GM19397 (cell line): Measurements from ENCODE around the gene MBD3L5.
"Not testable (repeated sequence)": the region's sequence is repeated elsewhere in the genome, so short reads cannot be mapped to it uniquely, and the experiment has no call there.

Source experiments
- ATAC-seq: cut with Tn5 transposase; IDR thresholded peaks from one replicate; pipeline ENCODE4 v1.9.1; 2021; ENCODE audit warnings: mild to moderate bottlenecking, moderate library complexity; ENCODE audit not compliant: unreplicated experiment

MBD3L5 gene

GRCh38 chr19:7030278-7030677 is at the start of gene MBD3L5:
Gene MBD3L5 (plus strand): TSS chr19:7030578. CDS start chr19:7030612, 34 bp downstream.
- not testable (repeated sequence) for ATAC-seq

GRCh38 chr19:6983448-6983847 is 46.9 kb upstream of the MBD3L5 start:
- no peak for ATAC-seq

- ATAC-seq: no peak
Measured at GRCh38 chr19:6987850-6988249, 42.5 kb upstream of the MBD3L5 start.

- ATAC-seq: no peak
Measured at GRCh38 chr19:6988257-6988656, 42.1 kb upstream of the MBD3L5 start.

DNA sequence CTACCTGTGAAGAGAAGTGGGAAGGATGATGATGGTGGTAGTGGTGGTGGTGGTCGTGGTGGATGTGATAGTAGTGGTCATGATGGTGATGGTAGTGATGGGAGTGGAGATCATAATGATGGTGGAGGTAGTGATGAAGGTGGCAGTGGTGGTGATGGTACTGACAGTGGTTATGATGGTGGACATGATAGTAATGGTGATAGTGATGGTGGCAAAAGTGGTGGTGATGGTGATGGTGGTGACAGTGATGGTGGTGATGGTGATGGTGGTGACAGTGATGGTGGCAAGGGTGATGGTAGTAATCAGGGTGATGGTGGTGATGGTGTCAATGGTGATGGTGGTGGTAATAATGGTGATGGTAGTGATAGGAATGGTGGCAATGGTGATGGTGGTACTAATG is 35.3 kb upstream of the MBD3L5 start:
- ATAC-seq: no peak

DNA sequence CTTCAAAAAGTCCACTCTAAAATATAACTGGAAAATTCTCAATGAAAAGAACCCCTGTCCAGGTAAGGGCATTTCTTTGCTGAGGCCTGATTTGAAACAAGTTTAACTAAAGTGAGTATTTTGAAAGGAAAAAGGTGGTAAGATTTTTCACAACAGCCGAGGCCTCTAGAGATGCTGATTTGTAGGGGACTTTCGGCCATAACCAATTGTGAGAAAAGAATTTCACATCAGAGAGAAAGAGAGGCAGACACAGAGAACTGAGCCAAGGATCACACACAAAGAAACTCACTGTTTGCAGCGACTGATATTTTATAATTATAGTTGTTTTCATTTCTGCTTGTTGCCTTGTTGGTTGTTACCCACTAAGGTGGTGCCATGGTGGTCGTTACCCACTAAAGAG is 33.6 kb upstream of the MBD3L5 start:
- no peak for ATAC-seq

DNA sequence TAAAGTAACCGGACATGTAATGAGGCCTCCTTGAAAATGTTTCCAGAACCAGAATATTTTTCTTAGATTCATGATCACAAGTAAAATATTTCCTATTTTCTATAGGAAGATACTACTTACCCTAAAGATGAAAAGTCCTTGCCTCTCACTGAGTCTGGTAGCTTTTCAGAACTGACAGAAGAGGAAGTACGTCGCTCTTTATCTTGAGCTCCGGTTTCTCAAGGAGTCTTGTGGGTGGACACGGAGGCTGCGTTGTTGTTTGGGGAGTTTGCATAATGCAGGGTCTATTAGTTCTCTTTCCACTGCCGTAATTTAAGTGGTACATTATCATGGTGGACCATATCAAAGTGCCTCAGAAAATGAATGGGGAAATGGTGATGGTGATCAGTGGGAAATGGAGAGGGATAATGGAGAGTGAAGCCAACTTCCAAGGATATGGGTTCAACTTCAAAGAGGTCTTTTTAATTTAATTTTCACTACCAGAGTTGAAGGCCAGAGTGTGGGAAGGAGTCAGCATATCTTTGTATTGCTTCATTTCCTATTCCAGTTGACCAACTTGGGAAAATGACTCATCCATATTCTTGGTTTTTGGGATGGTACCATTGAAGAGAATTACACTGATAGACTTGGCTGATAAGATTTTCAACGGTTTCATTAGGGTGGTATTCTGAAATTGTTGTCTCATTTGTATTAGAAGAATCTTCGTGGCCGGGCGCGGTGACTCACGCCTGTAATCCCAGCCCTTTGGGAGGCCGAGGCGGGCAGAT is 32.5 kb upstream of the MBD3L5 start:
- no peak for ATAC-seq

DNA sequence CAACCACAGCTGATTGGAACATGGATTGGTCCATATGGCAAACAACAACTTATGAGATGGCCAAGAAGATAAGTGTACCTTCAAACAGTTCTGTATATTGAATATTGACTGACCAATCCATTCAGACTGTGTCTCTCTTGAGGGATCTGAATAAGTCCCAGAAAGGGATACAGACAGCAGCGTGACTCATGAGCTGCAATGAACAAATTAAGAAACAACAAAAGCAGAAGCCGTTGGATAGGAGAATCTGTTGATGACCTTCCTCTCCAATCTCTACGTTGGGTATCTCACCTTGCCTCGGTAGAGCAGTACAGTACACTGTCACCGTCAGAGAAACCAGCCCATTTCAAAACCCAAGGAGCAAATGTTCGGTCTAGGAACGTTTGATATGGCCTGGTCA is 30.4 kb upstream of the MBD3L5 start:
- ATAC-seq: no peak

- ATAC-seq: no peak
Measured at GRCh38 chr19:7000333-7000732, 30.0 kb upstream of the MBD3L5 start.

DNA sequence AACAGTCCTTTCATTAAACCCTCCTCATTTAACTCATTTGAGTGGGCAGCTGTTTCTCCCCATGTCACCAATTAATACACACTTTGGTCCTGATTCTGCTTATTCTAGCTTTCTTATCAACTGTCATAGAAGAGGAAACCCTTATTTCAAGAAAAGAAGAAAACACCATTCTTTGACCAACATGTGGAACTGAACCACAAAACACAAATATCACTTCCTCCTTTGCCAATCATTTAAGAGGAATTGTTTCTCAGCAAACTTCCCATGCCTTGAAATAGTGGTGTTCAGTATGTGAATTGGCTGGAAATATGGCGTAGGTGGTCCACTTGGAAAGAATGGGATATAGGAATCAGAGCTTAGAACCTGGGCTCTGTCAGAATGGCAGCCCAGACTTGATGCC is 29.6 kb upstream of the MBD3L5 start:
- no peak for ATAC-seq

DNA sequence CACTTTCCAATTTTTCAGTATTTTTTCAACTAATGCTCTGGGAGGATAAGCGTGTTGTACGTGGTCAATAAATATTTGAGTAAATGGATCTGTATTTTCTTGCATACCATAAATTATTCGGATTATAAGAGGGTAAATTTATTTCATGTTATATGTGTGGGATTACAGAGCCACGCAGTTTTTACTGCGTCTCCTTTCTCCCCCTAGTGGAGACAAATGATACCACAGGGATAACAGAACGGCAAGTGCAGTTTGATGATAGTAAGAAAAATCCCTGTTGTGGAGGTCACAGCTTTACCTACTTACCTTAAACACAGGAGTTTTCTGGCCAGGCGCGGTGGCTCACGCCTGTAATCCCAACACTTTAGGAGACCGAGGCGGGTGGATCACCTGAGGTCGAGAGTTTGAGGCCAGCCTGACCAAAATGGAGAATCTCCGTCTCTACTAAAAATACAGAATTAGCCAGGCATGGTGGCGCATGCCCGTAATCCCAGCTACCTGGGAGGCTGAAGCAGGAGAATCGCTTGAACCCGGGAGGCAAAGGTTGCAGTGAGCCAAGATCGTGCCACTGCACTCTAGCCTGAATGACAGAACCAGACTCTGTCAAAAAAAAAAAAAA is 26.0 kb upstream of the MBD3L5 start:
- ATAC-seq: no peak

- ATAC-seq: no peak
Measured at GRCh38 chr19:7006135-7006704, 24.2 kb upstream of the MBD3L5 start.

GRCh38 chr19:7007859-7008258 is 22.5 kb upstream of the MBD3L5 start:
- no peak for ATAC-seq

- no peak for ATAC-seq
Measured at GRCh38 chr19:7010722-7011593, 19.4 kb upstream of the MBD3L5 start.

DNA sequence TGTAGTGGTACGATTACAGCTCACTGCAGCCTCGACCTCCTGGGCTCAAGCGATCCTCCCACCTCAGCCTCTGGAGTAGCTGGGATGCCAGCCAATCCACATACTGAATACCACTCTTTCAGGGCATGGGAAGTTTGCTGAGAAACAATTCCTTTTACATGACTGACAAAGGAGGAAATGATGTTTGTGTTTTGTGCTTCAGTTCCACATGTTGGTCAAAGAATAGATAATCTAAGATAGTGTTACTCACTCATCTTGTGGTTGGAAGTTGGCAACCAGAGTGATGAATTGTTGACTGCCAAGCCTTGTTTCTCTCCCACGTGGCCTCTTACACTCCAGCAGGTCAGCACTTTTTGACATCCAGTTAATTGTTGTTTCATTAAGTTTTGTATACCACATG is 16.7 kb upstream of the MBD3L5 start:
- no peak for ATAC-seq

GRCh38 chr19:7018828-7019227 is 11.6 kb upstream of the MBD3L5 start:
- ATAC-seq: no peak

DNA sequence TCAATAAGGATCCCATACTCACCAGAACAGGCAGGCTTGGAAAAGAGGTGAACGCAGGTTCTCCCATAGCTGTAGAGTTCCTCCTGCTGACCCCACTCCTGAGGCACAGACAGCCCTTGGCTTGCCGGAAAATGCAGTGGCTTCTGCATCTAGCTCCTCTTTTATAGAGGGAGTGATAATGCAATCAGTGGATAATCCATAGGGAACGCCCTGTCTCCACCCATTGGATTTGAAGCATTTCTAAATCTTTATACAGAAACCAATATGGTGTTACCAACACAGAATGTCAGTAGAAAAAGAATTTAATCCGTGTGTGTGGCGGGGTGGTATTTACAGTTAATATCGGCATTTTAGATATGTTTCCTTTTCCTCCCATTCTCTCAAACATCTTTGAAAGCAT is 9.0 kb upstream of the MBD3L5 start, which contains the start of gene MBD3L2B:
TSS of gene MBD3L2B (minus strand) at position 101 of the 400 bp plus-strand sequence. CDS start at position 67, 34 bp downstream.
- ATAC-seq: not testable (repeated sequence)

GRCh38 chr19:7028790-7029189 is 1.6 kb upstream of the MBD3L5 start:
- ATAC-seq: not testable (repeated sequence)

DNA sequence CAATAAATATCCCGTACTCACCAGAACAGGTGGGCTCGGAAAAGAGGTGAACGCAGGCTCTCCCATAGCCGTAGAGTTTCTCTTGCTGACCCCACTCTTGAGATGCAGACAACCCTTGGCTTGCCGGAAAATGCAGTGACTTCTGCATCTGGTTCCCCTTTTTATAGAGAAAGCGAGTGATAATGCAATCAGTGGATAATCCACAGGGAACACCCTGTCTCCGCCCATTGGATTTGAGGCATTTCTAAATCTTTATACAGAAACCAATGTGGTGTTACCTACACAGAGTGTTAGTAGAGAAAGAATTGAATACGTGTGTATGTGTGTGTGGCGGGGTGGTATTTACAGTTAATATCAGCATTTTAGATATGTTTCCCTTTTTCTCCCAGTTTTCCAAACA is 9.7 kb downstream of the MBD3L5 start, which contains the start of gene MBD3L4:
TSS of gene MBD3L4 (minus strand) at position 101 of the 400 bp plus-strand sequence. CDS start at position 66, 35 bp downstream.
- not testable (repeated sequence) for ATAC-seq

DNA sequence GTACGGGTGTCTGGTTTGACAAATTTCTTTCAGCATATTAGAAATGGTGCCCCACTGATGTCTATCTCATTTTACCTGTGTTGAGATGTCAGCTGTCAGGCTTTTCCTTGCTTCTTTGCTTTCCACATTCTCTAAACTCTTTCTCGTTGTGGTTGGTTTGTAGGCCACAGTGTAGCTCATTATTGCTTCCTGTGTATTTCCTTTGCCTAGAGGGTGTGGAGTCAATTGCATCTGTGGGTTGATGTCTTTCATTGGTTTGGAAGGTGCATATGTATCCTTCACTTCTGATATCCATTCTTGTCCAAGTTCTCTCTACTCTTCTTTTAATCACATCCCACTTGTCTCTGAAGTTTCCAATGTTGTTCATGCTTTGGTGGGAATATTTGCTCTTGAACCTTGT is 11.2 kb downstream of the MBD3L5 start:
- ATAC-seq: not testable (repeated sequence)

DNA sequence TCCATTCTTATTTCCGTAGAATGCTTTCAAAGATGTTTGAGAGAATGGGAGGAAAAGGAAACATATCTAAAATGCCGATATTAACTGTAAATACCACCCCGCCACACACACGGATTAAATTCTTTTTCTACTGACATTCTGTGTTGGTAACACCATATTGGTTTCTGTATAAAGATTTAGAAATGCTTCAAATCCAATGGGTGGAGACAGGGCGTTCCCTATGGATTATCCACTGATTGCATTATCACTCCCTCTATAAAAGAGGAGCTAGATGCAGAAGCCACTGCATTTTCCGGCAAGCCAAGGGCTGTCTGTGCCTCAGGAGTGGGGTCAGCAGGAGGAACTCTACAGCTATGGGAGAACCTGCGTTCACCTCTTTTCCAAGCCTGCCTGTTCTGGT is 18.6 kb downstream of the MBD3L5 start, which contains the start of gene MBD3L2:
TSS of gene MBD3L2 (plus strand) at position 301 of the 400 bp plus-strand sequence. CDS start at position 354, 53 bp downstream.
- not testable (repeated sequence) for ATAC-seq
